ENCODE measurements around the gene WNK1. TPM values are rescaled to one million over a fixed set of nuclear protein-coding genes. Genes with fewer than 3 reads are reported as not detected.

The WNK1 gene
- total and polyA plus RNA-seq, 11 donors, result 59.9 to 373 (median 290) TPM

- no peaks in the 10 kb centered on the region for H3K9me3 ChIP-seq
- peaks cover 0 to 48% (median 30%) of the 10 kb centered on the region in 9 donors for H3K36me3 ChIP-seq
- DNase-seq, result no peak
- H3K4me3 ChIP-seq, result no peak overlapping the region
- peak in 2 of 4 donors; percentile 18 to 29 for ATAC-seq
- H3K27me3 ChIP-seq, result no peaks in the 10 kb centered on the region
- no peak overlapping the region for H3K27ac ChIP-seq
- 83 to 89% (median 88%) methylated on average over 8 of the region's 8 CpGs for WGBS, 4 donors
- TF ChIP-seq CTCF (IDR thresholded peaks at IDR 0.05) (no peak), POLR2A (IDR thresholded peaks at IDR 0.05) (no peak)
- intact Hi-C loops (cut with DNase I), result no loop called here
- peaks cover 0 to under 1% (median 0%) of the 10 kb centered on the region in 12 donors for H3K4me1 ChIP-seq
Observed at GRCh38 chr12:936377-937345, 184.3 kb downstream of the WNK1 start.

DNA sequence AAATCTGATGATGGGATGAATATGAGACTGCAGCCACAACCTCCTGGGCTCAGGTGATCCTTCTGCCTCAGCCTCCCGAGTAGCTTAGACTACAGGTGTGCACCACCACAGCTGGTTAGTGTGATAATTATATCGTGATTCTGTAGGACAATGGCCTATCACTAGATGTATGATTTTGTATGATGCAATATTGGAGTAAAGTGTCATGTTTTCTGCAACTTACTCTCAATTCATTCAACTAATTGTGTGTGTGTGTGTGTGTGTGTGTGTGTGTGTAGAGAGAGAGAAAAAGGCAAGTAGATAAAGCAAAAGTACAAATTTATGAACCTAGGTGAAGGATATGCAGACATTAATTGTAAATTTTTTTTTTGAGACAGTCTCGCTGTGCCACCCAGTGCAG is 186.4 kb downstream of the WNK1 start:
- Histone ChIP-seq H3K27me3 (no peaks in the 10 kb centered on the region), H3K9me3 (no peaks in the 10 kb centered on the region), H3K27ac (no peak overlapping the region), H3K4me1 (peaks cover 0 to 6% (median 0%) of the 10 kb centered on the region in 12 donors), H3K4me3 (no peak overlapping the region), H3K36me3 (peaks cover 0 to 53% (median 35%) of the 10 kb centered on the region in 9 donors)
- 96 to 98% (median 97%) methylated on average over 3 of the region's 3 CpGs for WGBS, 4 donors
- intact Hi-C loops (cut with DNase I), result no loop called here
- DNase-seq, result no peak
- no peak for ATAC-seq
- TF ChIP-seq CTCF (IDR thresholded peaks at IDR 0.05) (no peak), POLR2A (IDR thresholded peaks at IDR 0.05) (no peak)

DNA sequence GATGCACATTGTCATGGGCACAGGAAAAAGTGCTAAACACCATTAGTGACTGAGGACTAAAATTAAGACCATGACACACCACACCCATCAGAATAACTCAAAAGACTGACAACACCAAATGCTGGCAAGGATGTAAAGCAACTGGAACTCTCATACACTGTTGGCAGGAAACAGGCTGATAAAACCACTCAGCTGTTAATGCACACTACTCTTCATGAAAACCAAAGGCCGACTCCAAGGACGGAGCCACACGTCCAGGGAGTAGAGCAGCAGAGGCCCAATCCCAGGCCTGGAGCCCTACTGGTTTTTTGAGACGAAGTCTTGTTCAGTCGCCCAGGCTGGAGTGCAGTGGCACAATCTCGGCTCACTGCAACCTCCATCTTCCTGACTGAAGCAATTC is 190.7 kb downstream of the WNK1 start:
- H3K36me3 ChIP-seq, result peaks cover 0 to 49% (median 33%) of the 10 kb centered on the region in 9 donors
- DNase-seq (peak in 2 of 5 donors; percentile 37 to 42), ATAC-seq (peak; percentile 79 to 95 (median 91))
- intact Hi-C loops (cut with DNase I), result no loop called here
- TF ChIP-seq POLR2A (IDR thresholded peaks at IDR 0.05), result no peak
- TF ChIP-seq CTCF (IDR thresholded peaks at IDR 0.05), result no peak
- peaks cover 0 to 13% (median 6%) of the 10 kb centered on the region in 12 donors for H3K4me1 ChIP-seq
- 41 to 77% (median 51%) methylated on average over 6 of the region's 6 CpGs for WGBS, 4 donors
- H3K27ac ChIP-seq, result peak overlapping the region in 9 of 12 donors; percentile 17 to 69 (median 47)
- no peaks in the 10 kb centered on the region for H3K27me3 ChIP-seq
- no peaks in the 10 kb centered on the region for H3K9me3 ChIP-seq
- no peak overlapping the region for H3K4me3 ChIP-seq

- no peak for DNase-seq
- TF ChIP-seq CTCF (IDR thresholded peaks at IDR 0.05) (no peak), POLR2A (IDR thresholded peaks at IDR 0.05) (no peak)
- ATAC-seq, result no peak
- no peaks in the 10 kb centered on the region for H3K27me3 ChIP-seq
- intact Hi-C loops (cut with DNase I), result loop anchor here in 1 of 10 donors (2.0 kb wide), 1 partner anchor 375 kb away; no protein-coding TSS in a partner anchor
- H3K27ac ChIP-seq, result no peak overlapping the region
- H3K4me1 ChIP-seq, result peaks cover 0 to 21% (median 13%) of the 10 kb centered on the region in 12 donors
- H3K9me3 ChIP-seq, result no peaks in the 10 kb centered on the region
- WGBS, 4 donors, result 68 to 75% (median 73%) methylated on average over 7 of the region's 7 CpGs
- no peak overlapping the region for H3K4me3 ChIP-seq
- H3K36me3 ChIP-seq, result peaks cover 0 to 47% (median 30%) of the 10 kb centered on the region in 9 donors
Observed at GRCh38 chr12:944211-944610, 191.8 kb downstream of the WNK1 start.

Measured in heart left ventricle (tissue), 16 donors.